T-helper 17 cell (primary cell): ENCODE results near the gene RNGTT. TPM values are rescaled to one million over a fixed set of nuclear protein-coding genes. Genes with fewer than 3 reads are reported as not detected.
"Not testable (repeated sequence)": the region's sequence is repeated elsewhere in the genome, so short reads cannot be mapped to it uniquely, and the experiment has no call there.

ENCODE experiments used
- ATAC-seq: fragments of 150-1000 bp; cut with Tn5 transposase; 2 replicates; pipeline ENCODE4 v1.10.0; 2021; ENCODE audit warnings: mild to moderate bottlenecking, moderate library complexity
- DNase-seq, 3 donors: peaks; one replicate each; pipeline versions ENCODE4 v3.0.0 to v3.0.0-alpha.2; 2020 to 2021
- H3K9me3 ChIP-seq: one replicate; pipeline ENCODE4 v1.7.0; 2013; ENCODE audit warnings: low read length, mild to moderate bottlenecking; ENCODE audit not compliant: control insufficient read depth, poor library complexity, severe bottlenecking
- H3K27ac Mint-ChIP-seq: one replicate; pipeline ENCODE4 v1.8.0; 2022; ENCODE audit warnings: mild to moderate bottlenecking, moderate library complexity, mixed read lengths
- H3K27me3 Mint-ChIP-seq: one replicate; pipeline ENCODE4 v1.8.0; 2022; ENCODE audit warnings: mixed read lengths
- H3K36me3 Mint-ChIP-seq: one replicate; pipeline ENCODE4 v1.8.0; 2022; ENCODE audit warnings: low read depth, mixed read lengths
- H3K4me1 Mint-ChIP-seq: one replicate; pipeline ENCODE4 v1.8.0; 2022; ENCODE audit warnings: mild to moderate bottlenecking, mixed read lengths
- H3K4me3 Mint-ChIP-seq: one replicate; pipeline ENCODE4 v1.8.0; 2022; ENCODE audit warnings: mild to moderate bottlenecking, moderate library complexity, mixed read lengths
- total RNA-seq, 4 donors: library from RNA in 2 of 4; stranded (reverse) in 2 of 4; gene quantifications; one replicate each; pipeline ENCODE4 v1.2.3 and lab custom pipeline; 2022 to 2026

The RNGTT gene
- total RNA-seq, 2 donors from 2014 or later, result 17.6 to 23.0 TPM

DNA sequence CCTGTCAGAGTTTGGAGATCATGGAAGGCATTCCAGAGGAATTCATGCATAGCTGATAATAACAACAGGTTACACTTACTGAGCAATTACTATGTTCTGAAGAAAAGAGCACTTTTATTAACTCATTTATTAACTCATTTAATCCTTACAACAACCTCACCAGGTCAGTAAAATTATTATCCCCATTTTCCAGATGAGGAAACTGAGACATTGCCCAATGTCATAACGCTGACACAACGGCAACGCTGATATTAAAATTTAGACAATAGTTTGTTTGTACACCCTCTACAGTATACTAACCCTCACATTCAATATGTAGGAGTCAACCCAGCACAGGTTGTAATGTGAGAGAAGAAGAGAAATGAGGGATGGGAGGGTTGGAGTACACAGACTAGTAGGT, 105.0 kb downstream of the RNGTT start:
- H3K27ac Mint-ChIP-seq, result peak overlapping the region; percentile 27
- peaks cover 7% of the 10 kb centered on the region for H3K36me3 Mint-ChIP-seq
- ATAC-seq, result no peak
- no peak overlapping the region for H3K4me3 Mint-ChIP-seq
- peaks cover 6% of the 10 kb centered on the region for H3K4me1 Mint-ChIP-seq
- no peaks in the 10 kb centered on the region for H3K9me3 ChIP-seq
- DNase-seq, result no peak
- H3K27me3 Mint-ChIP-seq, result no peaks in the 10 kb centered on the region

GRCh38 chr6:88856566-88856965, 106.9 kb downstream of the RNGTT start:
- no peak overlapping the region for H3K27ac Mint-ChIP-seq
- H3K27me3 Mint-ChIP-seq, result no peaks in the 10 kb centered on the region
- H3K9me3 ChIP-seq, result no peaks in the 10 kb centered on the region
- peaks cover 11% of the 10 kb centered on the region for H3K36me3 Mint-ChIP-seq
- no peak for DNase-seq
- H3K4me3 Mint-ChIP-seq, result no peak overlapping the region
- H3K4me1 Mint-ChIP-seq, result peaks cover 11% of the 10 kb centered on the region
- no peak for ATAC-seq

DNA sequence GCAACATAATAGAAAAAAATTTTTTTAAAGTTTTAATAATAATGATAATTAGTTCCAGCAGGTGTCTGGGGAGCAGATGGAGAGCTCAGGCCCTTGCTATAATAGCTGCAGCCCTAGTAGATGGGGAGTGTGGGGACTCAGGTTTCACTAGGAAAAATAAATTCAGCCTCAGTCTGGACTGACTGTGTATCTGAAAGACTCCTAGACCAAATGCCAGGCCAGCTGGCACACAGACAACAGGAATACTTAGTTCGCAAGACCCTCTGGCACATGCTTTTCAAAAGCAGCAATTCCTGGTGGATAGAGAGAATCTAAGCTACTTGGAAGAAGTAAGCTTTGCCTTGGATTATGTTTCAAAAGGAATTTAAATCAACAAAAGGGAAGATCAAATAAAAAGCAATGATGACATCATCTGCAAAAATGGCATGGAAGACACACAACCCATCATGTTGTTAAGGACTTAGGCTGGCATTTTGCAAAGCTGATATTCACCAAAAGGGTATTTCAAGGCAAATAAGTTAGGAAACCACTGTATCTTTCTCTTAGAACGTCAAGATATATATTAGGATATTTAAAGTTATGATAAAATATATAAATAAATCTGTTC, 107.8 kb downstream of the RNGTT start:
- no peak overlapping the region for H3K4me3 Mint-ChIP-seq
- peaks cover 11% of the 10 kb centered on the region for H3K36me3 Mint-ChIP-seq
- ATAC-seq, result no peak
- H3K27ac Mint-ChIP-seq, result no peak overlapping the region
- peaks cover 11% of the 10 kb centered on the region for H3K4me1 Mint-ChIP-seq
- H3K9me3 ChIP-seq, result no peaks in the 10 kb centered on the region
- H3K27me3 Mint-ChIP-seq, result no peaks in the 10 kb centered on the region
- no peak for DNase-seq

DNA sequence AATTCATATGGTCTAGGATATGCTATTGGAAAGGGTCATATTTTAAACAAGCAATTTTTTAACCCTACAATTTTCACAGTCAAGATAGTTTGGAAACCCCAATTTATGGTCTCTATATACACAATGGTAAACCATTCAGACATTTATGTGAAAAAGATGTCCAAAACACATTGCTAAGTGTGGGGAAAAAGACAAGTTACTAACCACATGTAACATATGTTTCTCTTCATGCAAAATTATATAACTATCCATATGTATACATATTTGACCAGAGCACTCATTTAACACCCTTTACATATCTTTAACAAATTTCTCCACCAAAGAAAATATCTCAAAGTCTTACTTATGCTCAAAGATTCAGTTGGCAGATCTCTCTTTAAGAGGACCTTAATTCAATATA, 110.6 kb downstream of the RNGTT start:
- H3K9me3 ChIP-seq, result no peaks in the 10 kb centered on the region
- Mint-ChIP-seq H3K27ac (no peak overlapping the region), H3K4me3 (no peak overlapping the region), H3K36me3 (peaks cover 7% of the 10 kb centered on the region), H3K27me3 (no peaks in the 10 kb centered on the region), H3K4me1 (peaks cover 7% of the 10 kb centered on the region)
- DNase-seq (no peak), ATAC-seq (no peak)

- DNase-seq (no peak), ATAC-seq (no peak)
- Mint-ChIP-seq H3K27me3 (no peaks in the 10 kb centered on the region), H3K27ac (peak overlapping the region; percentile 43), H3K36me3 (peaks cover 7% of the 10 kb centered on the region), H3K4me1 (peaks cover 7% of the 10 kb centered on the region), H3K4me3 (no peak overlapping the region)
- no peaks in the 10 kb centered on the region for H3K9me3 ChIP-seq
These were observed 111.4 kb downstream of the RNGTT start for GRCh38 chr6:88852000-88852399.

GRCh38 chr6:88848870-88849269, 114.5 kb downstream of the RNGTT start:
- DNase-seq (no peak), ATAC-seq (no peak)
- H3K9me3 ChIP-seq, result no peaks in the 10 kb centered on the region
- peaks cover 4% of the 10 kb centered on the region for H3K4me1 Mint-ChIP-seq
- no peak overlapping the region for H3K27ac Mint-ChIP-seq
- peaks cover 5% of the 10 kb centered on the region for H3K36me3 Mint-ChIP-seq
- H3K27me3 Mint-ChIP-seq, result no peaks in the 10 kb centered on the region
- H3K4me3 Mint-ChIP-seq, result no peak overlapping the region

DNA sequence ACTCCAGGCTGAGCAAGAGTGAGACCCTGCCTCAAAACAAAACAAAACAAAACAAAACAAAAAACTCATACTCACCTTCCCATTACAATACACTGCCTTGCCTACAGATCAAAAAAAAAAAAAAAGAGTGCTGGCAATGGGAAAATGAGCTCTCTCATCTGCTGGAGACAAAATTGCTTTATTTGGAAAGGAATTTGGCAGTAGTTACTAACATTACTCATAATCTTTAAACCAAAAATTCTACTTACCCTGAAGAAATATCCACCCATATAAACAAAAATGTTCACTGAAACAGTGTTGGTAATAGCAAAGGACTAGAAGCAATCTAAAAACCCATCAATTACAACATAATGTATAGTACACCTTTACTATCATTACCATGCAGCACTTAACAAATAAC, 120.4 kb downstream of the RNGTT start:
- ATAC-seq (no peak), DNase-seq (no peak)
- Mint-ChIP-seq H3K27ac (no peak overlapping the region), H3K27me3 (no peaks in the 10 kb centered on the region), H3K4me3 (no peak overlapping the region), H3K4me1 (peaks cover 5% of the 10 kb centered on the region), H3K36me3 (peaks cover 11% of the 10 kb centered on the region)
- no peaks in the 10 kb centered on the region for H3K9me3 ChIP-seq

DNA sequence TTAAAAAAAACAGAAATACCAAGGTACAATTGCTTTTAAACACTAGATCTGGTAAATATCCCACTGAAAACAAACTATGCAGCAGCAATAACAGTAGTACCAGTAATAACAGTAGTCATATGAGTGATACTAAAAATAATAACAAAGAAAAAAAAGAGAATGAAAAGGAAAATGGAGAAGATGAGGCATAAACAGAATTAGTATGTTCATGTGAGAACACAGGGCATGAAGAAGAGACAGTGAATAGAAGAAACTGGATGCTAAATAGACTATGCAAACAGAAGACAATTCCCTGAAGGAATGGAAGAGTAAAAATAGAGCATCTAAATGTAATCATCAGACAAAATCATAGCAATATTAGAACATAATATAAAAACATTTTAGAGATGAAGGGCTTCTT, 121.1 kb downstream of the RNGTT start:
- Mint-ChIP-seq H3K4me1 (peaks cover 5% of the 10 kb centered on the region), H3K36me3 (peaks cover 11% of the 10 kb centered on the region), H3K27me3 (no peaks in the 10 kb centered on the region), H3K27ac (no peak overlapping the region), H3K4me3 (no peak overlapping the region)
- DNase-seq, result no peak
- H3K9me3 ChIP-seq, result no peaks in the 10 kb centered on the region
- ATAC-seq, result no peak

DNA sequence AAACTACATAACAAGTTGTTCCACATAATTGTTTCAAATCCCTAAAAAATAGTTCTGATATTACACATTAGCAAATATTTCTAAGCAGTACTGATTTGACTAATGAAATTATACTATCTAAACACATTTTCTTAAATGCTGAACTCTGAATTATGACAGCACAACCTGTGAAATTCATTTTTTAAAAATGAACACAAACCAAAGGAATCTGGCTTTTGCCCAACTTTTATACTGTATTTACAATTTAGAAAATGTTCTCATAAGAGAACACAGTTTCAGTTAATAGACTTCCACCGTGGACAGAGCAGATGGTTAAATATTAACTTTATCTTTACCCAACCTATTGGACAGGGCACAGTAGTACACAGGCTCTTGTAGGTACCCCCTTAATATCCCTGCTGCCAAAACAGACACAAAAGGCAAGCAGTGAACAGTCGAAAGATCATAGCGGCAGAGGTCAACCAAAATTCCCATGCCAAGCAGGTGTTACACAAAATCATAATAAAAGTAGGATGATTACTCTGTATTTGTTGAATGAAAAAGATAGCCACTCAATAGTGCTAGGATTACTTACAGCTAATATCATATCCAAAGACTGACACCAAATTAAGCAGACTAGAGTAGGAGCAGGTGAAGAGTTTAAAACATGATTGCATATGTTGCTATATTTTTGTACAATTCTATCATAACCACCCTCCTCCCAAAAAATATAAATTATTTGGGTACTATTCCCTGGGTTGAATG, 122.5 kb downstream of the RNGTT start:
- H3K4me3 Mint-ChIP-seq, result no peak overlapping the region
- DNase-seq (no peak), ATAC-seq (no peak)
- peaks cover 13% of the 10 kb centered on the region for H3K36me3 Mint-ChIP-seq
- peaks cover 5% of the 10 kb centered on the region for H3K4me1 Mint-ChIP-seq
- H3K27me3 Mint-ChIP-seq, result no peaks in the 10 kb centered on the region
- peaks cover 4% of the 10 kb centered on the region for H3K9me3 ChIP-seq
- no peak overlapping the region for H3K27ac Mint-ChIP-seq

GRCh38 chr6:88840289-88840688, 123.1 kb downstream of the RNGTT start:
- H3K4me3 Mint-ChIP-seq, result no peak overlapping the region
- H3K27me3 Mint-ChIP-seq, result no peaks in the 10 kb centered on the region
- ATAC-seq (no peak), DNase-seq (no peak)
- peaks cover 13% of the 10 kb centered on the region for H3K36me3 Mint-ChIP-seq
- H3K4me1 Mint-ChIP-seq, result peaks cover 5% of the 10 kb centered on the region
- H3K27ac Mint-ChIP-seq, result no peak overlapping the region
- H3K9me3 ChIP-seq, result peaks cover 4% of the 10 kb centered on the region

GRCh38 chr6:88839280-88839679, 124.1 kb downstream of the RNGTT start:
- DNase-seq, result no peak
- H3K9me3 ChIP-seq, result peaks cover 7% of the 10 kb centered on the region
- no peak overlapping the region for H3K4me3 Mint-ChIP-seq
- peaks cover 5% of the 10 kb centered on the region for H3K4me1 Mint-ChIP-seq
- peaks cover 15% of the 10 kb centered on the region for H3K36me3 Mint-ChIP-seq
- ATAC-seq, result no peak
- no peaks in the 10 kb centered on the region for H3K27me3 Mint-ChIP-seq
- no peak overlapping the region for H3K27ac Mint-ChIP-seq

DNA sequence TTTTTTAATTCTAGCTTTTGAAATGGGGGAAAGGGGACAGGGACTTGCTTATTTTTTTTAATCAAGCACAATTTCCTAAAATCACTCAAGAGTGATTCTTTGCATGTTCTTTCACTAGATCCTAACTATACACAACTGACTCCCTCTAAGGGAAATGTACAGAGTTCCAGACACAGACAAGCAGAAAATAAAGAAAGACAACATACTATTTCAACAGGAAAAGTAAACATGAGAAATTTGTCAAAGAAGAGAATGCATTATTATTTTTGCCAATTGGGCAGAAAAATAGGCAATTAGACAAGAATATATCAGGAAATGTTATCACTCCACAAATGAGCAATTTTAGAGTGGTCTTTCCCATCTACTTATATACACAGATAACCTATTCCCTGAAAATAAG, 128.2 kb downstream of the RNGTT start:
- peaks cover 15% of the 10 kb centered on the region for H3K9me3 ChIP-seq
- H3K4me3 Mint-ChIP-seq, result no peak overlapping the region
- DNase-seq, result no peak
- H3K36me3 Mint-ChIP-seq, result peaks cover 13% of the 10 kb centered on the region
- ATAC-seq, result no peak
- H3K27me3 Mint-ChIP-seq, result no peaks in the 10 kb centered on the region
- peaks cover 2% of the 10 kb centered on the region for H3K4me1 Mint-ChIP-seq
- no peak overlapping the region for H3K27ac Mint-ChIP-seq

DNA sequence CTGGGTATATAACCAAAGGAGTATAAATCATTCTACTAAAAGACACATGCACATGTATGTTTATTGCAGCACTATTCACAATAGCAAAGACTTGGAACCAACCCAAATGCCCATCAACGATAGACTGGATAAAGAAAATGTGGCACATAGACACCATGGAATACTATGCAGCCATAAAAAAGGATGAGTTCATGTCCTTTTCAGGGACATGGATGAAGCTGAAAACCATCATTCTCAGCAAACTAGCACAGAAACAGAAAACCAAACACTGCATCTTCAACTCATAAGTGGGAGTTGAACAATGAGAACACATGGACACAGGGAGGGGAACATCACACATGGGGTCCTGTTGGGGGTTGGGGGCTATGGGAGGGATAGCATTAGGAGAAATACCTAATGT, 130.3 kb downstream of the RNGTT start:
- DNase-seq, ATAC-seq, H3K4me3 Mint-ChIP-seq, H3K27ac Mint-ChIP-seq, H3K27me3 Mint-ChIP-seq, H3K4me1 Mint-ChIP-seq: not testable (repeated sequence)
- H3K36me3 Mint-ChIP-seq, result peaks cover 11% of the 10 kb centered on the region
- H3K9me3 ChIP-seq, result peaks cover 15% of the 10 kb centered on the region

DNA sequence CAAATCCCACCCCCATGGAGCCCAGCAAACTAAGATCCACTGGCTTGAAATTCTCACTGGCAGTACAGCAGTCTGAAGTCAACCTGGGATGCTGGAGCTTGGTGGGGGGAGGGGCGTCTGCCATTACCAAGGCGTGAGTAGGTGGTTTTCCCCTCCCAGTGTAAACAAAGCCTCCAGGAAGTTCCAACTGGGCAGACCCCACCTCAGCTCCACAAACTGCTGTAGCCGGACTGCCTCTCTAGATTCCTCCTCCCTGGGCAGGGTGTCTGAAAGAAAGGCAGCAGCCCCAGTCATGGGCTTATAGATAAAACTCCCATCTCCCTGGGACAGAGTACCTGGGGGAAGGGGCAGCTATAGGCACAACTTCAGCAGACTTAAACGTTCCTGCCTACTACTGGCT, 135.8 kb downstream of the RNGTT start:
- not testable (repeated sequence) for H3K4me1 Mint-ChIP-seq, H3K27me3 Mint-ChIP-seq, DNase-seq, H3K4me3 Mint-ChIP-seq, H3K9me3 ChIP-seq, H3K27ac Mint-ChIP-seq, ATAC-seq, H3K36me3 Mint-ChIP-seq
